Retinal pigment epithelial cell (primary cell): ENCODE results near the gene DCBLD1.
"Not testable (repeated sequence)": the region's sequence is repeated elsewhere in the genome, so short reads cannot be mapped to it uniquely, and the experiment has no call there.

Experiments
- DNase-seq: peaks from one replicate; pipeline ENCODE4 v3.0.0-alpha.2; 2010; ENCODE audit warnings: low read depth
- H3K4me3 ChIP-seq: 2 replicates; pipeline ENCODE4 v1.5.1; 2011; ENCODE audit warnings: mild to moderate bottlenecking, low read length, control low read depth, moderate library complexity
- CTCF ChIP-seq: conservative IDR thresholded peaks from 2 replicates; pipeline ENCODE4 v1.5.1; 2011; ENCODE audit warnings: low read depth, low read length, control low read depth, inconsistent platforms

DCBLD1 gene

GRCh38 chr6:117463762-117464665 lies 18.5 kb upstream of the DCBLD1 start:
- TF ChIP-seq CTCF: no peak
- no peak overlapping the region for H3K4me3 ChIP-seq
- no peak for DNase-seq

GRCh38 chr6:117464700-117465099 lies 17.8 kb upstream of the DCBLD1 start:
- TF ChIP-seq CTCF: no peak
- DNase-seq: no peak
- H3K4me3 ChIP-seq: no peak overlapping the region

- no peak for DNase-seq
- no peak overlapping the region for H3K4me3 ChIP-seq
- no peak for TF ChIP-seq CTCF
These were observed 16.8 kb upstream of the DCBLD1 start for GRCh38 chr6:117465691-117466090.

- no peak for DNase-seq
- no peak overlapping the region for H3K4me3 ChIP-seq
- no peak for TF ChIP-seq CTCF
These were observed 14.6 kb upstream of the DCBLD1 start for GRCh38 chr6:117467876-117468275.

- DNase-seq, H3K4me3 ChIP-seq: not testable (repeated sequence)
These were observed 13.9 kb upstream of the DCBLD1 start for GRCh38 chr6:117468527-117468926.

- no peak for DNase-seq
- no peak overlapping the region for H3K4me3 ChIP-seq
- TF ChIP-seq CTCF: no peak
These were observed 13.1 kb upstream of the DCBLD1 start for GRCh38 chr6:117469356-117469755.

GRCh38 chr6:117469791-117470190 lies 12.7 kb upstream of the DCBLD1 start:
- no peak for TF ChIP-seq CTCF
- H3K4me3 ChIP-seq: no peak overlapping the region
- no peak for DNase-seq
